HG03108 (cell line): ENCODE results near the gene C14orf132.
"Not testable (repeated sequence)": the region's sequence is repeated elsewhere in the genome, so short reads cannot be mapped to it uniquely, and the experiment has no call there.

ENCODE experiments used
- ATAC-seq: cut with Tn5 transposase; IDR thresholded peaks from one replicate; pipeline ENCODE4 v1.9.1; 2021; ENCODE audit warnings: moderate library complexity; ENCODE audit not compliant: unreplicated experiment

The C14orf132 gene

GRCh38 chr14:96038920-96039632 is at the start of gene C14orf132:
C14orf132 (plus strand) TSS chr14:96039362; CDS start chr14:96039501, 139 bp downstream.
- ATAC-seq: no peak

- ATAC-seq: no peak
Observed at GRCh38 chr14:95993768-95994592, 45.2 kb upstream of the C14orf132 start.

- no peak for ATAC-seq
Observed at GRCh38 chr14:95994593-95994928, 44.6 kb upstream of the C14orf132 start.

GRCh38 chr14:95998656-95999055 is 40.5 kb upstream of the C14orf132 start:
- ATAC-seq: no peak

GRCh38 chr14:96001866-96002497 is 37.2 kb upstream of the C14orf132 start:
- ATAC-seq: no peak

GRCh38 chr14:96002498-96002884 is 36.7 kb upstream of the C14orf132 start:
- ATAC-seq: no peak

- ATAC-seq: no peak
Observed at GRCh38 chr14:96011131-96011530, 28.0 kb upstream of the C14orf132 start.

- ATAC-seq: no peak
Observed at GRCh38 chr14:96011607-96012006, 27.6 kb upstream of the C14orf132 start.

GRCh38 chr14:96012757-96013156 is 26.4 kb upstream of the C14orf132 start:
- not testable (repeated sequence) for ATAC-seq

- no peak for ATAC-seq
Observed at GRCh38 chr14:96014176-96014575, 25.0 kb upstream of the C14orf132 start.

GRCh38 chr14:96016501-96017160 is 22.5 kb upstream of the C14orf132 start:
- ATAC-seq: no peak

- ATAC-seq: no peak
Observed at GRCh38 chr14:96017882-96018281, 21.3 kb upstream of the C14orf132 start.

GRCh38 chr14:96027431-96028355 is 11.5 kb upstream of the C14orf132 start:
- ATAC-seq: no peak

- no peak for ATAC-seq
Observed at GRCh38 chr14:96029089-96029645, 10.0 kb upstream of the C14orf132 start.

- ATAC-seq: no peak
Observed at GRCh38 chr14:96030108-96030760, 8.9 kb upstream of the C14orf132 start.

GRCh38 chr14:96031691-96032090 is 7.5 kb upstream of the C14orf132 start:
- no peak for ATAC-seq

GRCh38 chr14:96035456-96035855 is 3.7 kb upstream of the C14orf132 start:
- ATAC-seq: no peak

- no peak for ATAC-seq
Observed at GRCh38 chr14:96037891-96038557, 1.1 kb upstream of the C14orf132 start.

GRCh38 chr14:96038558-96038919 is 623 bp upstream of the C14orf132 start:
- ATAC-seq: no peak
